GM18508 (cell line): Measurements from ENCODE around the gene STN1.

Experiments
- ATAC-seq: cut with Tn5 transposase; IDR thresholded peaks from one replicate; pipeline ENCODE4 v1.9.1; 2021; ENCODE audit warnings: moderate number of reproducible peaks; ENCODE audit not compliant: insufficient read depth, unreplicated experiment

STN1 gene

GRCh38 chr10:103834436-103835095, 83.4 kb downstream of the STN1 start:
- no peak for ATAC-seq

- no peak for ATAC-seq
Measured at GRCh38 chr10:103833731-103834365, 84.1 kb downstream of the STN1 start.

GRCh38 chr10:103832806-103833205, 85.2 kb downstream of the STN1 start:
- no peak for ATAC-seq
